ENCODE data around the gene SNRNP25. TPM values are rescaled to one million over a fixed set of nuclear protein-coding genes. Genes with fewer than 3 reads are reported as not detected.

SNRNP25 gene
- total and polyA plus RNA-seq, 2 of the 8 experiments (the other 6 are each of a cell fraction or from before 2014, with no cell fraction given): 53.0 to 58.4 TPM

GRCh38 chr16:57711-58110 is 4.1 kb downstream of the SNRNP25 start (continued):
- TF ChIP-seq SAP30 (IDR thresholded peaks at IDR 0.05; ENCODE audit: insufficient read depth, insufficient replicate concordance, low read length): no peak
